ENCODE results near the gene TUT7.
"Not testable (repeated sequence)": the region's sequence is repeated elsewhere in the genome, so short reads cannot be mapped to it uniquely, and the experiment has no call there.

The TUT7 gene

GRCh38 chr9:86389628-86390027 lies 35.4 kb upstream of the TUT7 start:
- Histone ChIP-seq H4K20me1 (ENCODE audit: insufficient read depth, low read length) (no peaks in the 10 kb centered on the region), H3K27ac (ENCODE audit: low read length) (no peak overlapping the region), H2AFZ (ENCODE audit: low read depth, low read length) (no peak overlapping the region), H3K9me3 (ENCODE audit: insufficient read depth, low read length) (no peaks in the 10 kb centered on the region), H3K79me2 (ENCODE audit: low read length) (no peaks in the 10 kb centered on the region), H3K4me1 (ENCODE audit: low read length) (no peaks in the 10 kb centered on the region), H3K4me3 (ENCODE audit: low read length) (no peak overlapping the region), H3K4me2 (ENCODE audit: low read length) (no peak overlapping the region), H3K36me3 (replicated peaks; ENCODE audit: low read depth, low read length) (no peaks in the 10 kb centered on the region), H3K9ac (ENCODE audit: low read length) (no peak overlapping the region), H3K27me3 (ENCODE audit: low read depth, low read length) (no peaks in the 10 kb centered on the region)
- no peak for TF ChIP-seq EZH2phosphoT487 (IDR thresholded peaks at IDR 0.05; ENCODE audit: low read depth)
- no peak for TF ChIP-seq CTCF (IDR thresholded peaks at IDR 0.05; ENCODE audit: low read depth, low read length)

GRCh38 chr9:86387376-86387775 lies 33.2 kb upstream of the TUT7 start:
- Histone ChIP-seq H3K4me3 (ENCODE audit: low read length) (no peak overlapping the region), H3K9ac (ENCODE audit: low read length) (no peak overlapping the region), H2AFZ (ENCODE audit: low read depth, low read length) (no peak overlapping the region), H3K27me3 (ENCODE audit: low read depth, low read length) (no peaks in the 10 kb centered on the region), H3K9me3 (ENCODE audit: insufficient read depth, low read length) (no peaks in the 10 kb centered on the region), H4K20me1 (ENCODE audit: insufficient read depth, low read length) (no peaks in the 10 kb centered on the region), H3K4me2 (ENCODE audit: low read length) (no peak overlapping the region), H3K4me1 (ENCODE audit: low read length) (no peaks in the 10 kb centered on the region), H3K79me2 (ENCODE audit: low read length) (no peaks in the 10 kb centered on the region), H3K27ac (ENCODE audit: low read length) (no peak overlapping the region), H3K36me3 (replicated peaks; ENCODE audit: low read depth, low read length) (no peaks in the 10 kb centered on the region)
- TF ChIP-seq EZH2phosphoT487 (IDR thresholded peaks at IDR 0.05; ENCODE audit: low read depth): no peak
- TF ChIP-seq CTCF (IDR thresholded peaks at IDR 0.05; ENCODE audit: low read depth, low read length): no peak

- not testable (repeated sequence) for H4K20me1 ChIP-seq (ENCODE audit: insufficient read depth, low read length); H3K79me2 ChIP-seq (ENCODE audit: low read length); H3K4me1 ChIP-seq (ENCODE audit: low read length); H2AFZ ChIP-seq (ENCODE audit: low read depth, low read length); H3K9me3 ChIP-seq (ENCODE audit: insufficient read depth, low read length); H3K27ac ChIP-seq (ENCODE audit: low read length); H3K4me2 ChIP-seq (ENCODE audit: low read length); H3K4me3 ChIP-seq (ENCODE audit: low read length); H3K27me3 ChIP-seq (ENCODE audit: low read depth, low read length); H3K36me3 ChIP-seq (replicated peaks; ENCODE audit: low read depth, low read length); H3K9ac ChIP-seq (ENCODE audit: low read length)
These were observed 28.8 kb upstream of the TUT7 start for GRCh38 chr9:86383000-86383399.

- Histone ChIP-seq H3K27me3 (ENCODE audit: low read depth, low read length) (peaks cover 2% of the 10 kb centered on the region; the same call in 1 of the 2 replicates), H3K9ac (ENCODE audit: low read length) (no peak overlapping the region), H3K27ac (ENCODE audit: low read length) (no peak overlapping the region), H2AFZ (ENCODE audit: low read depth, low read length) (no peak overlapping the region), H3K4me1 (ENCODE audit: low read length) (no peaks in the 10 kb centered on the region), H3K9me3 (ENCODE audit: insufficient read depth, low read length) (no peaks in the 10 kb centered on the region), H3K79me2 (ENCODE audit: low read length) (no peaks in the 10 kb centered on the region), H3K4me3 (ENCODE audit: low read length) (no peak overlapping the region), H3K4me2 (ENCODE audit: low read length) (no peak overlapping the region), H4K20me1 (ENCODE audit: insufficient read depth, low read length) (no peaks in the 10 kb centered on the region), H3K36me3 (replicated peaks; ENCODE audit: low read depth, low read length) (no peaks in the 10 kb centered on the region)
- TF ChIP-seq CTCF (IDR thresholded peaks at IDR 0.05; ENCODE audit: low read depth, low read length) (no peak), EZH2phosphoT487 (IDR thresholded peaks at IDR 0.05; ENCODE audit: low read depth) (no peak)
These were observed 21.8 kb upstream of the TUT7 start for GRCh38 chr9:86376016-86376415.

GRCh38 chr9:86369810-86370209 lies 15.6 kb upstream of the TUT7 start:
- Histone ChIP-seq H3K4me3 (ENCODE audit: low read length) (no peak overlapping the region), H3K4me1 (ENCODE audit: low read length) (no peaks in the 10 kb centered on the region), H4K20me1 (ENCODE audit: insufficient read depth, low read length) (no peaks in the 10 kb centered on the region), H3K9ac (ENCODE audit: low read length) (no peak overlapping the region), H3K9me3 (ENCODE audit: insufficient read depth, low read length) (0 out of 2 replicates have a peak, but pooled peaks cover 6% of the 10 kb centered on the region), H3K36me3 (replicated peaks; ENCODE audit: low read depth, low read length) (no peaks in the 10 kb centered on the region), H3K4me2 (ENCODE audit: low read length) (no peak overlapping the region), H3K27me3 (ENCODE audit: low read depth, low read length) (peaks cover 3% of the 10 kb centered on the region; the same call in 1 of the 2 replicates), H2AFZ (ENCODE audit: low read depth, low read length) (no peak overlapping the region), H3K79me2 (ENCODE audit: low read length) (no peaks in the 10 kb centered on the region), H3K27ac (ENCODE audit: low read length) (no peak overlapping the region)
- TF ChIP-seq CTCF (IDR thresholded peaks at IDR 0.05; ENCODE audit: low read depth, low read length): no peak
- no peak for TF ChIP-seq EZH2phosphoT487 (IDR thresholded peaks at IDR 0.05; ENCODE audit: low read depth)

All from OCI-LY3 (cell line).